HL-60 (cell line): ENCODE results near the gene CNTNAP2.

Source experiments
- DNase-seq, 2 experiments: peaks; one replicate each; pipeline ENCODE4 v3.0.0-alpha.2; 2010 to 2020; ENCODE audit warnings: low read depth in 1 of 2, low spot score in 1 of 2
- H3K27ac ChIP-seq: fragments of 250-450 bp; sonication (Bioruptor Pico); replicated peaks from 2 replicates; pipeline ENCODE4 v1.5.1; 2020; ENCODE audit warnings: mild to moderate bottlenecking, moderate library complexity
- H3K27me3 ChIP-seq: fragments of 250-450 bp; sonication (Bioruptor Pico); 2 replicates; pipeline ENCODE4 v1.5.1; 2021; ENCODE audit warnings: mild to moderate bottlenecking, moderate library complexity; ENCODE audit not compliant: insufficient read depth, poor library complexity, severe bottlenecking
- H3K4me3 ChIP-seq: replicated peaks from 2 replicates; pipeline ENCODE4 v1.5.1; 2011; ENCODE audit warnings: mild to moderate bottlenecking, control low read depth, low read length; ENCODE audit not compliant: insufficient read depth
- GABPA ChIP-seq: IDR thresholded peaks from 2 replicates; pipeline ENCODE4 v1.6.1; 2012; ENCODE audit warnings: low read depth
- POLR2AphosphoS5 ChIP-seq: IDR thresholded peaks from 2 replicates; pipeline ENCODE4 v1.6.1; 2012; ENCODE audit warnings: low read depth
- SPI1 ChIP-seq: IDR thresholded peaks from 2 replicates; pipeline ENCODE4 v1.6.1; 2012; ENCODE audit warnings: low read depth, mild to moderate bottlenecking, borderline replicate concordance
- TF ChIP-seq, protein P1 (sequence below): IDR thresholded peaks from 2 replicates; pipeline ENCODE4 v1.6.1; 2012; ENCODE audit warnings: low read depth; ENCODE audit not compliant: insufficient replicate concordance
- TF ChIP-seq, protein P2 (sequence below): IDR thresholded peaks from one replicate; pipeline ENCODE4 v1.5.1; 2011; ENCODE audit warnings: low read length, control low read depth, inconsistent platforms; ENCODE audit not compliant: insufficient read depth

CNTNAP2 gene

DNA sequence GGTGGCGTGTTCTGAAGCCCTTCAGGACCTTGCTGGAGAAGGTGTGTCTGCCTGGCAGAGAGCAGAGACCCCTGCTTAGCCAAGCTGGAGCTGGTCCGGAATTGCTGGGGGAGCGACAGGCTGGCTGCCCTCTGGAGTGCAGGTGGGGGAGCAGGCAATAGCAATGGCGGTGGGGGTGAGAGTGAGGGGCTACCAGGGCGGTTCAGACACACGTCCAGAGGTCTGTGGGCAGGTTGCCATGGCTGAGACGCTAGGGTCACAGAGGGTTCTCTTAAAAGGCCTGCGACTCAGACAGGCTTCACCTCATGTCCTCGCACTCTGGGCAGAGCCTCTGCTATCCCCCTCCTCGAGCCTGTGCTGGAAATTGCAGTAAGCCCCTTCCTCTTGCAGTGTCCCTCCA lies 2144.9 kb downstream of the CNTNAP2 start:
- Histone ChIP-seq H3K4me3 (no peak overlapping the region), H3K27ac (no peak overlapping the region), H3K27me3 (no peaks in the 10 kb centered on the region)
- TF ChIP-seq, protein P1, sequence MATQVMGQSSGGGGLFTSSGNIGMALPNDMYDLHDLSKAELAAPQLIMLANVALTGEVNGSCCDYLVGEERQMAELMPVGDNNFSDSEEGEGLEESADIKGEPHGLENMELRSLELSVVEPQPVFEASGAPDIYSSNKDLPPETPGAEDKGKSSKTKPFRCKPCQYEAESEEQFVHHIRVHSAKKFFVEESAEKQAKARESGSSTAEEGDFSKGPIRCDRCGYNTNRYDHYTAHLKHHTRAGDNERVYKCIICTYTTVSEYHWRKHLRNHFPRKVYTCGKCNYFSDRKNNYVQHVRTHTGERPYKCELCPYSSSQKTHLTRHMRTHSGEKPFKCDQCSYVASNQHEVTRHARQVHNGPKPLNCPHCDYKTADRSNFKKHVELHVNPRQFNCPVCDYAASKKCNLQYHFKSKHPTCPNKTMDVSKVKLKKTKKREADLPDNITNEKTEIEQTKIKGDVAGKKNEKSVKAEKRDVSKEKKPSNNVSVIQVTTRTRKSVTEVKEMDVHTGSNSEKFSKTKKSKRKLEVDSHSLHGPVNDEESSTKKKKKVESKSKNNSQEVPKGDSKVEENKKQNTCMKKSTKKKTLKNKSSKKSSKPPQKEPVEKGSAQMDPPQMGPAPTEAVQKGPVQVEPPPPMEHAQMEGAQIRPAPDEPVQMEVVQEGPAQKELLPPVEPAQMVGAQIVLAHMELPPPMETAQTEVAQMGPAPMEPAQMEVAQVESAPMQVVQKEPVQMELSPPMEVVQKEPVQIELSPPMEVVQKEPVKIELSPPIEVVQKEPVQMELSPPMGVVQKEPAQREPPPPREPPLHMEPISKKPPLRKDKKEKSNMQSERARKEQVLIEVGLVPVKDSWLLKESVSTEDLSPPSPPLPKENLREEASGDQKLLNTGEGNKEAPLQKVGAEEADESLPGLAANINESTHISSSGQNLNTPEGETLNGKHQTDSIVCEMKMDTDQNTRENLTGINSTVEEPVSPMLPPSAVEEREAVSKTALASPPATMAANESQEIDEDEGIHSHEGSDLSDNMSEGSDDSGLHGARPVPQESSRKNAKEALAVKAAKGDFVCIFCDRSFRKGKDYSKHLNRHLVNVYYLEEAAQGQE, result no peak
- no peak for TF ChIP-seq POLR2AphosphoS5
- no peak for TF ChIP-seq GABPA
- no peak for DNase-seq

DNA sequence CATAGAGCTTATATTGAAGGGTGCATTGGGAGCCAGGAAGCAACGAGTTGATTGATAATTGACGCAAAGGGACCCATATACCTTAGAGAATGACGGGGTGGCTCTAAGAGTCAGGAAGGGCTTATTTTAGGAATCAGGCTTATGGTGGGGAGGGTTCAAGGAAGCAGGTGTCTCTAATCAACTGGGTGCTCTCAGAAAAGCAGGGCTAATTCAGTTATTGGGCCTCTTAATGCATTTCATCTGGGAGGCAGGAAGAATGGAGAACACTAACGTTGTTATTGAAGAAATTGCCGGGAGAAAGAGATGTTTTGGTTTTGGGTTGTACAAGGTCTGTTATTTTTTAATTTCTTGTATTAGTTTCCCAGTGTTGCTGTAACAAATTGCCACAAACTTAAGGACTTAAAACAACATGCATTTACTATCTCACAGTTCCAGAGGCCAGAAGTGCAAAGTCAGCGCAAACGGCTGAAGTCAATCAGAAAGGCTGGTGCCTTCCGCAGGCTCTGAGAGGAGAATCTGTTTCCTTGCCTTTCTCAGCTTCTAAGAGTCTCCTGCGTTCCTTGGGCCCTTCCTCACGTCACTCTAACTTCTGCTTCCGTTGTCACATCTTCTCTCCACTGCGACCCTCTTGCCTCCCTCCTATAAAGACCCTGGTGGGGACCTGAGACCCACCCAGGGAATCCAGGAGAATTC lies 2145.5 kb downstream of the CNTNAP2 start:
- DNase-seq, result no peak
- Histone ChIP-seq H3K4me3 (no peak overlapping the region), H3K27ac (no peak overlapping the region), H3K27me3 (no peaks in the 10 kb centered on the region)
- TF ChIP-seq, protein P1, result no peak
- TF ChIP-seq SPI1 (no peak), GABPA (no peak)

DNA sequence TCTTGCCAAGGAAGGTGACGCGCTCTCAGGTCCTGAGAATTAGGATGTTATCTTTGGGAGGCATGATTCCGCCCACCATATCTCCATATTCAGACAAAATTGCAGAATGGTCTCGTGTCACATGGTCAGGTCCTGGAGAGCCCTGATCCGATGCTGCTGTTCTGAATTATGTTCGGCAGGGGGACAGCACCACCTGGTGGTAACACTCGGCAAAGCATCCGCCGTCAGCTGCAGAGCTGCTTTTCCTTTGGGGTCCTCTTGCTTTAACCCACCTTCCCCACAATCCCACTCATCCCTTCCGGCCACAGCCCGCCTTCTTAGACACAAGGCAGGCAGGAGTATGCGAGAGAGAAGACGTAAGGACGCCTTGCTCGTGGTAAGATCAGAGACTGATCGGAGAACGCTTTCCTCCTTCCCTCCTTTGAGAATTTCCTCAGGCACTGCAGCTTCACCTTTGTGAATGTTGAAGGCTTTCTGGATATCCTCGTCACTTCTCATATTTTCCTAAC lies 2146.2 kb downstream of the CNTNAP2 start:
- H3K27ac ChIP-seq, result no peak overlapping the region
- TF ChIP-seq GABPA (no peak), POLR2AphosphoS5 (no peak)
- TF ChIP-seq, protein P1, result no peak
- TF ChIP-seq, protein P2, sequence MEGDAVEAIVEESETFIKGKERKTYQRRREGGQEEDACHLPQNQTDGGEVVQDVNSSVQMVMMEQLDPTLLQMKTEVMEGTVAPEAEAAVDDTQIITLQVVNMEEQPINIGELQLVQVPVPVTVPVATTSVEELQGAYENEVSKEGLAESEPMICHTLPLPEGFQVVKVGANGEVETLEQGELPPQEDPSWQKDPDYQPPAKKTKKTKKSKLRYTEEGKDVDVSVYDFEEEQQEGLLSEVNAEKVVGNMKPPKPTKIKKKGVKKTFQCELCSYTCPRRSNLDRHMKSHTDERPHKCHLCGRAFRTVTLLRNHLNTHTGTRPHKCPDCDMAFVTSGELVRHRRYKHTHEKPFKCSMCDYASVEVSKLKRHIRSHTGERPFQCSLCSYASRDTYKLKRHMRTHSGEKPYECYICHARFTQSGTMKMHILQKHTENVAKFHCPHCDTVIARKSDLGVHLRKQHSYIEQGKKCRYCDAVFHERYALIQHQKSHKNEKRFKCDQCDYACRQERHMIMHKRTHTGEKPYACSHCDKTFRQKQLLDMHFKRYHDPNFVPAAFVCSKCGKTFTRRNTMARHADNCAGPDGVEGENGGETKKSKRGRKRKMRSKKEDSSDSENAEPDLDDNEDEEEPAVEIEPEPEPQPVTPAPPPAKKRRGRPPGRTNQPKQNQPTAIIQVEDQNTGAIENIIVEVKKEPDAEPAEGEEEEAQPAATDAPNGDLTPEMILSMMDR, result peak; percentile 96
- H3K4me3 ChIP-seq, result peak overlapping the region; percentile 9; the same call in 1 of the 2 replicates
- no peaks in the 10 kb centered on the region for H3K27me3 ChIP-seq
- DNase-seq, result peak; percentile 25 to 42

DNA sequence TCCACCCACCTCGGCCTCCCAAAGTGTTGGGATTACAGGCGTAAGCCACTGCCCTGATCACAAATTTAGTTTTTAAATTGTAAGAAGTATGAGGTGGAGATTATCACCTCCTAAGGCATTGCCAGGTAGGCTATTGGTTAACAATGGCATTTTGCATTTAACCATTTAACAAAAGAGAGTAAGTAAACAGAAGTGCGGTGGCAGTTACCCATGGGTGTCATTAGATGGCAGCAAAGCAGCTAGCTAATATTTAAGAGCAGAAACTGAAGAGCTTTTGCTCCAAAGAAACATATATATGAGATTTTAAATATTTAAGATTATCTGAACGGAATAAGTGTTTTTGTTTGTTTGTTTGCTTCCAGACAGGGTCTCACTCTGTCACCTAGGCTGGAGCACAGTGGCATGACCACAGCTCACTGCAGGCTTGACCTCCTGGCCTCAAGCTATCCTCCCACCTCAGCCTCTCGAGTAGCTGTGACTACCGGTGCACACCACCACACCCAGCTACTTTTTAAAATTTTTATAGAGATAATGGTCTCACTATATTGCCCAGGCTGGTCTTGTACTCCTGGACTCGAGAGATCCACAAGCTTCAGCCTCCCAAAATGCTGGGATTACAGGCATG lies 2148.4 kb downstream of the CNTNAP2 start:
- DNase-seq, result peak in 1 of 2 experiments; percentile 13
- no peak for TF ChIP-seq GABPA
- TF ChIP-seq POLR2AphosphoS5, result no peak
- TF ChIP-seq SPI1, result peak; percentile 18; the same call in 1 of the 2 replicates
- TF ChIP-seq, protein P1, result no peak
- TF ChIP-seq, protein P2, result peak; percentile 48
- Histone ChIP-seq H3K4me3 (no peak overlapping the region), H3K27me3 (no peaks in the 10 kb centered on the region), H3K27ac (no peak overlapping the region)
